Measurements from ENCODE around the gene SLC6A19.

SLC6A19 gene

DNA sequence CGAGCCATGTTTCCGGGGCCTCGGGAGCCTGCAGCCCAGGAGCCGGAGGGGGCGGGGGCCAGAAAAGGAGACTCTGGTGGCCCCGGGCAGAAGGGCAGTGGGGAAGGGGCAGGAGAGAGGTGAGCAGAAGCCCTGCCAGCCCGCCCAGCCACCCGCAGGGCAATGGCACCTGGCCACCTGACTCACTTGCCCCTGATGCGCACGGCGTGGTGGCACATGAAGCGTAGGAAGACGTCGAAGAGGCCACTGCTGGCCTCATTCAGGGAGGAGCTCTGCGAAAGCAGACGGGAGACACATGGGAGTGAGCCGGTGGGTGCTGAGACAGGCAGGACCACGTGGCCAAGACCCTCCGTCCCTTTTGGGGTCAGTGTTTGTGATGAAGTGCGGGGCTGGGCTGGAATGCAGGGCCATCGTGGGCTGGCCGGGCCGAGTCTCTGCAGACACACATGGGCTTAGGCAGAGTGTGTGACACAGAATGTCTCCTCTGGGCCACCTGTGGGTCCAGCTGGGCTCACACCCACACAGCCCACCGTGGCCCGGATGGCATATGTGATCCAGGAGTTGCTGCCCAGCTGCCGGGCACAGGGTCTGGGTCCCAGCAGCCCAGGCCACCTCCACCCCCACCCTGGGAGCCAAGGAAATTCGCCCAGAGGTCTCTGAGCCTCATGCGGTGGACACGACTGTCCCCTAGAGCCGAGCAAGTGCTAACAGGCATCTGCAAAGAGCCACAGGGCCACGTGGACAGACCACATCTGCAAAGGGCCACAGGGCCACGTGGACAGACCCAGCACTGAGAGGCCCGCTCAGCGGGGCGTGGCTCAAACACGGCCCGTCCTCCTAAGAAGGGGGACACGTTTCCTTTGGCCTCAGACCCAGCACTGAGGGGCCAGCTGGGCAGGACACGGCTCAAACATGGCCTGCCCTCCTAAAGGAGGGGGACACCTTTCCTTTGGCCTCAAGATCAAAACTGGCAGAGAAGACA, 69.8 kb downstream of the SLC6A19 start:
- no peak for DNase-seq

DNA sequence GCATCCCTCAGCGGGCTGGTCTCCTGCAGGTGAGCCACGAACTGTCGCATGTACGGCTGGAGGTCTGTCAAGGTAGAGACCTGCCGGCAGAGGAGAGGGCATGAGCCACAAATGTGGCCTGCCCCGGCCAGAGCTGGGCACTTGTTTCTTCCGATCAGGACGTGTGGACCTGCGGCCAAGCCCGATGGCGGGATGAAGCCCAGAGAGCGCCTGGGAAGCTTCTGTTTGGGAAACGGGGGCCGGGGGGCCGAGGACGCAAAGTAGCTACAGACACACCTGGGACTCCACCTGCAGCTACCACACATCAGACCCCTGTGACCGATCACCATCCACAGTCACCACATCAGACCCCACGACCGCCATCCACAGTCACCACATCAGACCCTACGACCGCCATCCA, 70.8 kb downstream of the SLC6A19 start:
- no peak for DNase-seq

GRCh38 chr5:1273745-1274144, 72.3 kb downstream of the SLC6A19 start:
- DNase-seq: no peak

- no peak for DNase-seq
Observed at GRCh38 chr5:1274471-1274870, 73.1 kb downstream of the SLC6A19 start.
